ENCODE measurements around the gene PALLD. TPM values are rescaled to one million over a fixed set of nuclear protein-coding genes. Genes with fewer than 3 reads are reported as not detected.

Gene PALLD
- total RNA-seq, 1 experiment from 2014 or later: 166 TPM

DNA sequence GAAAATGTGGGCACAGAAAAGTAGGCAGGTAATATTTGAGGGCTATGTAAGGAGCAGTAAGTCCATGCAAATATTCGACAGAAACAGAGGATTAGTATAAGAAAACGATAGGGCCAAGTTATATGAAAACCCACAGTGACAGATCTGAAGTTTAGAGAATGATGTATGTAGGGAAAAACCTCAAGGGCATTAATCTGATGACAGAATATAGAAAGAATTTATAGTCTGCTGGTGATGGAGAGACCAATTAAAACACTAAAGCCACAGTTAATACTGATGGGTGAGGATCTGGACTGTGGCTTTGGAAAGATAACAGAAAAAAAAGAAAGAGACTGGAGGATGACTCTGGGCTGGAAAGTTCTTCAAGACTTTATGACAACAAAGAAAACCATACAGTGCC lies 169.7 kb downstream of the PALLD start (continued):
- TF ChIP-seq TCF7L2 (IDR thresholded peaks at IDR 0.05; ENCODE audit: borderline replicate concordance, extremely low read depth, insufficient read depth, insufficient read length) (no peak), CEBPB (IDR thresholded peaks at IDR 0.05; ENCODE audit: low read depth) (no peak)

DNA sequence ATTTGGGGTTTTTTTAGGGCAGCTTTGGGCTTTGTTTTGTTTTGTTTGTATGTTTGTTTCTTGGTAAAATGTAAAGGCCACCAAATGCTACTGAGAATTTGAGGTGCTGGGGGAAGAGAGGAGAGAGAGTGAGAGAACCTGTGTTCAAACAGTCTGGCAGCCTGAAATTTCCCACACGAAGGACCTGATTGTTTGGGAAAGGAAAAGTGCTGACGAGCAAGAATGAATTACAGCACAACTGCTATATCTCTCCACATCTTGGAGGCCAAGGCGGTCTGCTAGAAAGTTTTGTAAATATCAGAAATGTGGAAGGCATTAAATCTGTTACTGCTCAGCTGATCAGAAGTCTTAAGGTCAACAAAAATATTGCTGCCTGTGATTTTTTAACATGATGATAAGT lies 170.5 kb downstream of the PALLD start:
- H3K79me2 ChIP-seq (ENCODE audit: insufficient read depth, low read length): peaks cover 11% of the 10 kb centered on the region; the same call in 1 of the 2 replicates
- no peak for ATAC-seq
- POLR2A ChIA-PET: no interaction called here
- RAD21 ChIA-PET (ENCODE audit: low non-redundant PET in 1 of 2, low total read pairs in 2 of 2, uncharacterized antibody in 2 of 2, unreplicated experiment in 2 of 2): no interaction called here
- TF ChIP-seq CEBPB (IDR thresholded peaks at IDR 0.05; ENCODE audit: low read depth) (no peak), SRF (IDR thresholded peaks at IDR 0.05; ENCODE audit: low read depth) (no peak), SP1 (IDR thresholded peaks at IDR 0.05; ENCODE audit: low read depth) (no peak), FOSL1 (IDR thresholded peaks at IDR 0.05; ENCODE audit: low read depth) (no peak), JUND (IDR thresholded peaks at IDR 0.05) (no peak), CBX3 (IDR thresholded peaks at IDR 0.05; ENCODE audit: low read depth) (no peak), ZFX (IDR thresholded peaks at IDR 0.05) (no peak), EZH2 (IDR thresholded peaks at IDR 0.05) (no peak), EGR1 (IDR thresholded peaks at IDR 0.05; ENCODE audit: low read depth) (no peak), RAD21 (IDR thresholded peaks at IDR 0.05; ENCODE audit: low read depth) (no peak), ZNF274 (IDR thresholded peaks at IDR 0.05; ENCODE audit: low read depth, low read length) (no peak), POLR2AphosphoS5 (IDR thresholded peaks at IDR 0.05; ENCODE audit: low read depth, low read length) (no peak), POLR2A (IDR thresholded peaks at IDR 0.05; ENCODE audit: borderline replicate concordance, extremely low read depth, insufficient read depth, insufficient read length) (no peak)
- TF ChIP-seq, protein P1, sequence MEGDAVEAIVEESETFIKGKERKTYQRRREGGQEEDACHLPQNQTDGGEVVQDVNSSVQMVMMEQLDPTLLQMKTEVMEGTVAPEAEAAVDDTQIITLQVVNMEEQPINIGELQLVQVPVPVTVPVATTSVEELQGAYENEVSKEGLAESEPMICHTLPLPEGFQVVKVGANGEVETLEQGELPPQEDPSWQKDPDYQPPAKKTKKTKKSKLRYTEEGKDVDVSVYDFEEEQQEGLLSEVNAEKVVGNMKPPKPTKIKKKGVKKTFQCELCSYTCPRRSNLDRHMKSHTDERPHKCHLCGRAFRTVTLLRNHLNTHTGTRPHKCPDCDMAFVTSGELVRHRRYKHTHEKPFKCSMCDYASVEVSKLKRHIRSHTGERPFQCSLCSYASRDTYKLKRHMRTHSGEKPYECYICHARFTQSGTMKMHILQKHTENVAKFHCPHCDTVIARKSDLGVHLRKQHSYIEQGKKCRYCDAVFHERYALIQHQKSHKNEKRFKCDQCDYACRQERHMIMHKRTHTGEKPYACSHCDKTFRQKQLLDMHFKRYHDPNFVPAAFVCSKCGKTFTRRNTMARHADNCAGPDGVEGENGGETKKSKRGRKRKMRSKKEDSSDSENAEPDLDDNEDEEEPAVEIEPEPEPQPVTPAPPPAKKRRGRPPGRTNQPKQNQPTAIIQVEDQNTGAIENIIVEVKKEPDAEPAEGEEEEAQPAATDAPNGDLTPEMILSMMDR (IDR thresholded peaks at IDR 0.05 in 2 of 3, conservative IDR thresholded peaks at IDR 0.05 in 1 of 3; ENCODE audit: borderline replicate concordance in 1 of 3, insufficient read depth in 1 of 3, low read depth in 2 of 3, low read length in 2 of 3): no peak
- TF ChIP-seq, protein P2, sequence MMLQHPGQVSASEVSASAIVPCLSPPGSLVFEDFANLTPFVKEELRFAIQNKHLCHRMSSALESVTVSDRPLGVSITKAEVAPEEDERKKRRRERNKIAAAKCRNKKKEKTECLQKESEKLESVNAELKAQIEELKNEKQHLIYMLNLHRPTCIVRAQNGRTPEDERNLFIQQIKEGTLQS (IDR thresholded peaks at IDR 0.05): no peak
- TF ChIP-seq, protein P3, sequence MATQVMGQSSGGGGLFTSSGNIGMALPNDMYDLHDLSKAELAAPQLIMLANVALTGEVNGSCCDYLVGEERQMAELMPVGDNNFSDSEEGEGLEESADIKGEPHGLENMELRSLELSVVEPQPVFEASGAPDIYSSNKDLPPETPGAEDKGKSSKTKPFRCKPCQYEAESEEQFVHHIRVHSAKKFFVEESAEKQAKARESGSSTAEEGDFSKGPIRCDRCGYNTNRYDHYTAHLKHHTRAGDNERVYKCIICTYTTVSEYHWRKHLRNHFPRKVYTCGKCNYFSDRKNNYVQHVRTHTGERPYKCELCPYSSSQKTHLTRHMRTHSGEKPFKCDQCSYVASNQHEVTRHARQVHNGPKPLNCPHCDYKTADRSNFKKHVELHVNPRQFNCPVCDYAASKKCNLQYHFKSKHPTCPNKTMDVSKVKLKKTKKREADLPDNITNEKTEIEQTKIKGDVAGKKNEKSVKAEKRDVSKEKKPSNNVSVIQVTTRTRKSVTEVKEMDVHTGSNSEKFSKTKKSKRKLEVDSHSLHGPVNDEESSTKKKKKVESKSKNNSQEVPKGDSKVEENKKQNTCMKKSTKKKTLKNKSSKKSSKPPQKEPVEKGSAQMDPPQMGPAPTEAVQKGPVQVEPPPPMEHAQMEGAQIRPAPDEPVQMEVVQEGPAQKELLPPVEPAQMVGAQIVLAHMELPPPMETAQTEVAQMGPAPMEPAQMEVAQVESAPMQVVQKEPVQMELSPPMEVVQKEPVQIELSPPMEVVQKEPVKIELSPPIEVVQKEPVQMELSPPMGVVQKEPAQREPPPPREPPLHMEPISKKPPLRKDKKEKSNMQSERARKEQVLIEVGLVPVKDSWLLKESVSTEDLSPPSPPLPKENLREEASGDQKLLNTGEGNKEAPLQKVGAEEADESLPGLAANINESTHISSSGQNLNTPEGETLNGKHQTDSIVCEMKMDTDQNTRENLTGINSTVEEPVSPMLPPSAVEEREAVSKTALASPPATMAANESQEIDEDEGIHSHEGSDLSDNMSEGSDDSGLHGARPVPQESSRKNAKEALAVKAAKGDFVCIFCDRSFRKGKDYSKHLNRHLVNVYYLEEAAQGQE (IDR thresholded peaks at IDR 0.05; ENCODE audit: low read depth): no peak
- TF ChIP-seq, protein P4, sequence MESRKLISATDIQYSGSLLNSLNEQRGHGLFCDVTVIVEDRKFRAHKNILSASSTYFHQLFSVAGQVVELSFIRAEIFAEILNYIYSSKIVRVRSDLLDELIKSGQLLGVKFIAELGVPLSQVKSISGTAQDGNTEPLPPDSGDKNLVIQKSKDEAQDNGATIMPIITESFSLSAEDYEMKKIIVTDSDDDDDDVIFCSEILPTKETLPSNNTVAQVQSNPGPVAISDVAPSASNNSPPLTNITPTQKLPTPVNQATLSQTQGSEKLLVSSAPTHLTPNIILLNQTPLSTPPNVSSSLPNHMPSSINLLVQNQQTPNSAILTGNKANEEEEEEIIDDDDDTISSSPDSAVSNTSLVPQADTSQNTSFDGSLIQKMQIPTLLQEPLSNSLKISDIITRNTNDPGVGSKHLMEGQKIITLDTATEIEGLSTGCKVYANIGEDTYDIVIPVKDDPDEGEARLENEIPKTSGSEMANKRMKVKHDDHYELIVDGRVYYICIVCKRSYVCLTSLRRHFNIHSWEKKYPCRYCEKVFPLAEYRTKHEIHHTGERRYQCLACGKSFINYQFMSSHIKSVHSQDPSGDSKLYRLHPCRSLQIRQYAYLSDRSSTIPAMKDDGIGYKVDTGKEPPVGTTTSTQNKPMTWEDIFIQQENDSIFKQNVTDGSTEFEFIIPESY (IDR thresholded peaks at IDR 0.05; ENCODE audit: extremely low read depth, insufficient replicate concordance, low read length): no peak
- no peak for DNase-seq (ENCODE audit: low read depth, low spot score)
- no peak overlapping the region for H3K4me2 ChIP-seq (ENCODE audit: low read length)
- H3K27ac ChIP-seq (ENCODE audit: low read depth, low read length): peak overlapping the region; percentile 62; the same call in 1 of the 2 replicates
- no peak overlapping the region for H2AFZ ChIP-seq (ENCODE audit: low read depth, low read length, poor library complexity, severe bottlenecking)
- CTCF ChIA-PET: no interaction called here
- intact Hi-C loops (cut with micrococcal nuclease): no loop called here
- H3K9me2 ChIP-seq (ENCODE audit: insufficient read depth): no peaks in the 10 kb centered on the region
- no peaks in the 10 kb centered on the region for H4K20me1 ChIP-seq (ENCODE audit: insufficient read depth)
- no peaks in the 10 kb centered on the region for H3K27me3 ChIP-seq (ENCODE audit: insufficient read depth, low read length)
- H3K9ac ChIP-seq (ENCODE audit: low read length): no peak overlapping the region
- H3K9me3 ChIP-seq (ENCODE audit: control insufficient read depth in 1 of 2, insufficient read depth in 1 of 2, low read depth in 1 of 2, low read length in 2 of 2): no peaks in the 10 kb centered on the region
- H3K4me3 ChIP-seq (replicated peaks in 1 of 2; ENCODE audit: low read depth in 1 of 2, low read length in 2 of 2): no peak overlapping the region
- BruUV-seq (replicated peaks): no TSS peak
- H3K36me3 ChIP-seq (ENCODE audit: control insufficient read depth in 1 of 2, insufficient read depth in 2 of 2, low read length in 2 of 2): no peaks in the 10 kb centered on the region
- H3K4me1 ChIP-seq (ENCODE audit: control insufficient read depth in 1 of 2, insufficient read depth in 2 of 2, low read length in 2 of 2): peaks cover 21 to 47% of the 10 kb centered on the region in 2 experiments
